HG03460 (cell line): ENCODE data around the gene TSPAN32.

Experiments used
- ATAC-seq: cut with Tn5 transposase; IDR thresholded peaks from one replicate; pipeline ENCODE4 v1.9.1; 2021; ENCODE audit not compliant: unreplicated experiment

TSPAN32 gene

GRCh38 chr11:2266586-2267305 is 35.1 kb upstream of the TSPAN32 start:
- no peak for ATAC-seq

GRCh38 chr11:2267306-2267850 is 34.4 kb upstream of the TSPAN32 start:
- no peak for ATAC-seq

- ATAC-seq, result no peak
Measured at GRCh38 chr11:2267851-2268728, 33.7 kb upstream of the TSPAN32 start.

GRCh38 chr11:2268729-2269600 is 32.8 kb upstream of the TSPAN32 start:
- ATAC-seq, result no peak

GRCh38 chr11:2269601-2270321 is 32.1 kb upstream of the TSPAN32 start:
- ATAC-seq, result no peak

- ATAC-seq, result no peak
Measured at GRCh38 chr11:2270322-2271076, 31.3 kb upstream of the TSPAN32 start, which contains the start of gene ASCL2. TSS of gene ASCL2 (minus strand) at chr11:2270588. CDS start at chr11:2270332, 256 bp downstream.

GRCh38 chr11:2271077-2271326 is 30.8 kb upstream of the TSPAN32 start:
- ATAC-seq, result no peak

GRCh38 chr11:2271327-2272227 is 30.2 kb upstream of the TSPAN32 start:
- ATAC-seq, result no peak

GRCh38 chr11:2272228-2272945 is 29.4 kb upstream of the TSPAN32 start:
- ATAC-seq, result no peak

GRCh38 chr11:2272946-2273280 is 28.9 kb upstream of the TSPAN32 start:
- ATAC-seq, result no peak

GRCh38 chr11:2273311-2273710 is 28.5 kb upstream of the TSPAN32 start:
- no peak for ATAC-seq

GRCh38 chr11:2273771-2274170 is 28.0 kb upstream of the TSPAN32 start:
- no peak for ATAC-seq

GRCh38 chr11:2275334-2276279 is 26.2 kb upstream of the TSPAN32 start:
- no peak for ATAC-seq

- no peak for ATAC-seq
Measured at GRCh38 chr11:2276280-2277007, 25.4 kb upstream of the TSPAN32 start.

GRCh38 chr11:2277008-2277346 is 24.8 kb upstream of the TSPAN32 start:
- ATAC-seq, result no peak

GRCh38 chr11:2277933-2278523 is 23.8 kb upstream of the TSPAN32 start:
- no peak for ATAC-seq
